Right cardiac atrium (tissue), 5 donors: ENCODE data around the gene SMAP1. TPM values are rescaled to one million over a fixed set of nuclear protein-coding genes. Genes with fewer than 3 reads are reported as not detected.
"Not testable (repeated sequence)": the region's sequence is repeated elsewhere in the genome, so short reads cannot be mapped to it uniquely, and the experiment has no call there.

Experiments
- ATAC-seq, 2 donors: fragments of 200-7000 bp; cut with Tn5 transposase; one replicate each; pipeline versions ENCODE4 v1.8.0 to v1.9.1; 2020; ENCODE audit warnings: moderate library complexity in 2 of 2, mild to moderate bottlenecking in 1 of 2
- DNase-seq, 3 donors: peaks; one replicate each; pipeline ENCODE4 v3.0.0-alpha.2; 2020
- H3K27ac ChIP-seq: one replicate; pipeline ENCODE4 v1.5.1; 2013; ENCODE audit warnings: mild to moderate bottlenecking, low read length, control low read depth, moderate library complexity
- H3K27me3 ChIP-seq: one replicate; pipeline ENCODE4 v1.6.1; 2013; ENCODE audit not compliant: control insufficient read depth, insufficient read depth
- H3K4me1 ChIP-seq: one replicate; pipeline ENCODE4 v1.6.1; 2013; ENCODE audit warnings: low read length; ENCODE audit not compliant: control insufficient read depth, insufficient read depth
- H3K4me3 ChIP-seq: one replicate; pipeline ENCODE4 v1.5.1; 2013; ENCODE audit warnings: low read length, control low read depth
- H3K9me3 ChIP-seq: one replicate; pipeline ENCODE4 v1.6.1; 2013; ENCODE audit warnings: low read length; ENCODE audit not compliant: control insufficient read depth
- WGBS: extraction: QIAGEN DNeasy Blood & Tissue Kit; methylation state at CpG from one replicate; pipeline ENCODE4 v1.1.7; 2013; 5-methylcytosine and 5-hydroxymethylcytosine counted together
- intact Hi-C, 4 donors: fragments of 100-400 bp; cut with DNase I; formaldehyde crosslinking; loops; one replicate each; pipeline versions ENCODE4 v1.11.0 to v1.14.0; 2022 to 2023
- polyA plus RNA-seq: library from polyadenylated mRNA; stranded (reverse); fragments of 200-250 nt; gene quantifications from one replicate; pipeline ENCODE4 v1.2.3, GENCODE V29; 2013
- total RNA-seq, 4 donors: library from RNA; stranded (reverse); fragmentation: NEBNext Ultra II Directional; extraction: Animal tissue kit (Norgen Biotek cat#: 25700); gene quantifications; one replicate each; pipeline ENCODE4 v1.2.1, GENCODE V29; 2021
- donor health status: healthy with polysubstance abuse.
- donor health status: DM: no; HTN: yes; CAD: no.
- donor health status: DM: no; HTN: no; CAD: no.
- donor health status: DM: no; HTN: yes; CAD: no; lungs with severe emphysema.
- donor health status: DM: yes; HTN: yes; CAD: no.

SMAP1 gene
- total and polyA plus RNA-seq, 5 donors: 16.2 to 36.0 (median 31.3) TPM

DNA sequence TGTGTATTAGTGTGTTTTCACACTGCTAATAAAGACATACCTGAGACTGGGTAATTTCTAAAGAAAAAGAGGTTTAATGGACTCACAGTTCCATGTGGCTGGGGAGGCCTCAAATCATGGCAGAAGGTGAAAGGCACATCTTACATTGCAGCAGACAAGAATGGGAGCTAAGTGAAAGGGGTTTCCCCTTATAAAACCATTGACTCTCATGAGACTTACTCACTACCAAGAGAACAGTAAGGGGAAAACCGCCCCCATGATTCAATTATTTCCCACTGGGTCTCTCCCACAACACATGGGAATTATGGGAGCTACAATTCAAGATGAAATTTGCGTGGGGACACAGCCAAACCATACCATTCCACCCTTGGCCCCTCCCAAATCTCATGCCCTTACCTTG is 73.1 kb downstream of the SMAP1 start:
- 97% methylated on average over 2 of the region's 2 CpGs for WGBS
- DNase-seq, H3K4me1 ChIP-seq: not testable (repeated sequence)

DNA sequence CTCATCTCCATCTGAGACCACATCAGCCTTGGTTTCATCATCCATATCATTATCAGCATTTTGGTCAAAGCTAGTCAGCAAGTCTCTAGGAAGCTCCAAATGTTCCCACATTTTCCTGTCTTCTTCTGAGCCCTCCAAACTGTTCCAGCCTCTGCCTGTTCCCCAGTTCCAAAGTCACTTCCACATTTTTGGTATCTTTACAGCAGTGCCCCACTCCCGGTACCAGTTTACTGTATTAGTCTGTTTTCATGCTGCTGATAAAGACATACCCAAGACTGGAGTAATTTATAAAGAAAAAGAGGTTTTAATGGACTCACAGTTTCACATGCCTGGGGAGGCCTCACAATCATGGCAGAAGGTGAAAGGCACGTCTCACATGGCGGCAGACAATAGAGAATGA is 74.8 kb downstream of the SMAP1 start:
- H3K27ac ChIP-seq, H3K4me1 ChIP-seq, intact Hi-C loops, H3K9me3 ChIP-seq, DNase-seq, ATAC-seq, H3K27me3 ChIP-seq, H3K4me3 ChIP-seq: not testable (repeated sequence)
- WGBS: 96% methylated on average over 3 of the region's 3 CpGs

More for the DNA sequence above, 73.1 kb downstream of the SMAP1 start:
- H3K9me3 ChIP-seq, H3K27me3 ChIP-seq, ATAC-seq, intact Hi-C loops, H3K4me3 ChIP-seq, H3K27ac ChIP-seq: not testable (repeated sequence)

DNA sequence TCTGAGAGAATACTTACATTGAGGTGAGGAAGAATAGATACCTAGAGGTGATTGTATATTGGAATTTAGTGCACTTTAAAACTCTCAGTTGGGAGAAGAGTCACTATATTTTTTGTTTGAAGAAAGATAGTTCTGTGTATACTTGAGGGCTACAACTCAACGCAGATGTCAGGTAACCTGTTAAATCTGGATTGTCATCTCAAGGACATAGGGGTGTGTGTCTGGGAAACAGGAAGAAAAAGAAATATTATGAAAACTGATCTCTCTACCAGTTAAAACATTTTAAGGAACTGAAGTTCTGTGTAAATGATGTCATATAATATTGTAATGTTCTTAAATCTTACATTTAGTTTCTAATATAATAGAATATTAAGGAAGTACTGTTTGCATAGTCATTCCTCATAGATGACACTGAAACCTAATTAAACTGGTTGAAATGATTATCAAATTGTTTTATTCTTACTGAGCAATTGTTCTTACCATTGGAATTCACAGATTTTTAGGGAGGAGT is 86.2 kb downstream of the SMAP1 start:
- no peak overlapping the region for H3K4me3 ChIP-seq
- intact Hi-C loops: no loop called here
- no peaks in the 10 kb centered on the region for H3K9me3 ChIP-seq
- WGBS: 94% methylated on average over 1 of the region's 1 CpG
- H3K27me3 ChIP-seq: no peaks in the 10 kb centered on the region
- DNase-seq (no peak), ATAC-seq (no peak)
- no peak overlapping the region for H3K27ac ChIP-seq
- peaks cover 2% of the 10 kb centered on the region for H3K4me1 ChIP-seq

DNA sequence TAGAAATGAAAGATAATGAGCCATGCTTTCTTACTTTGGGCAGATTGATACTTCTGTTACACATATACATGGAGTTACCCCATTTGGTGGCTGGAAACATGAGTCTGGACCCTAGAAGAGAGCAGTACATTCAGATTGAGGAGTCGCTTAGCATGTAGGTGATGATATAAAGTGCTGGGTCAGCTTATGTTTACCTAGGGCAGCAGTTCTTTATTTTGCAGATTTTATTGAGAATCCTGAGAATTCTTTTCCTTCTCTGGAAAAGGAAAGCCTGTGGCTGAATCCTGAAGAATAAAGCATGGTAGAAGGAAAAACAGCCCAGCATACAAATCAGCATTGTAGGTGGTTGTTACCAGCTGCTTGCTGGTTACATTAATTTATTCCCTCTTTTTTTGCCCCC is 91.2 kb downstream of the SMAP1 start:
- ATAC-seq (no peak), DNase-seq (no peak)
- intact Hi-C loops: no loop called here
- no peak overlapping the region for H3K27ac ChIP-seq
- no peaks in the 10 kb centered on the region for H3K27me3 ChIP-seq
- no peak overlapping the region for H3K4me3 ChIP-seq
- H3K9me3 ChIP-seq: no peaks in the 10 kb centered on the region
- 44% methylated on average over 1 of the region's 1 CpG for WGBS
- no peaks in the 10 kb centered on the region for H3K4me1 ChIP-seq

DNA sequence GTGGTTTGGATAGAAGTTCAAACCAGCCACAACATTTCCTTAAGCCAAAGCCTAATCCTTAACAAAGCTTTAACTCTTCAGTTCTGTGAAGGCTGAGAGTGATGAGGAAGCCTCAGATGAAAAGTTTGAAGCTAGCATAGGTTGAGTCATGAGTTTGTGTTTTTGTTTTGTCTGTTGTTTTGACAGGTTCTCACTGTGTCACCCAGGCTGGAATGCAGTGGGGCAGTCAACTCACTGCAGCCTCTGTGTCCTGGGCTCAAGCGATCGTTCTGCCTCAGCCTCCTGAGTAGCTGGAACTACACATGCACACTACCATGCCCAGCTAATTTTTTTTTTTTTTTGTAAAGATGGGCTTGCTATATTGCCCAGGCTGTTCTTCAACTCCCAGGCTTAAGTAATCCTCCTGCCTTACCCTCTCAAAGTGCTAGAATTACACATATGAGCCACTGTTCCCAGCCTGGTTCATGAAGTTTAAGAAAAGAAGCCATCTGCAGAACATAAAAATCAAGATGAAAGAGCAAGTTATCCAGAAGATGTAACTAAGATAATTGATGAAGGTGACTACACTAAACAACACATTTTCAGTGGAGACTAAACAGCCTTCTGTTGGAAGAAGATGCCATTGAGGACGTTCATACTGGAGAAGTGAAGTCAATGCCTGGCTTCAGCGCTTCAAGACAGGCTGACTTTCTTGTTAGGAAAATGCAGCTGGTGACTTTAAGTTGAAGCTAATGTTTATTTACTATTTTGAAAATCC is 96.2 kb downstream of the SMAP1 start:
- WGBS: 88% methylated on average over 4 of the region's 4 CpGs
- intact Hi-C loops: no loop called here
- ATAC-seq: no peak

DNA sequence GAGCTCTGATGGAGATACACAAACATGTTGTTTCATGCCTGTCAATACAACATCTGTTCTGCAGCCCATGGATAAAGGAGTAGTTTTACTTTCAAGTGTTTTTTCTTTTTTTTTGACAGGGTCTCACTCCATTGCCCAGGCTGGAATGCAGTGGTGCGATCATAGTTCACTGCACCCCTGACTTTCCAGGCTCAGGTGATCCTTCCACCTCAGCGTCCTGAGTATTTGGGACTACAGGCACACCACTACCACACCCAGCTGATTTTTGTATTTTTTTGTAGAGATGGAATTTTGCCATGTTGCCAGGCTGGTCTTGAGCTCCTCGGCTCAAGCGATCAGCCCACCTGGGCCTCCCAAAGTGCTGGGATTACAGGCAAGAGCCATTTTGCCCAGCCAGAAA is 97.0 kb downstream of the SMAP1 start:
- no peaks in the 10 kb centered on the region for H3K4me1 ChIP-seq
- ATAC-seq: no peak
- WGBS: 99% methylated on average over 4 of the region's 4 CpGs
- H3K9me3 ChIP-seq: no peaks in the 10 kb centered on the region
- intact Hi-C loops: no loop called here
- H3K4me3 ChIP-seq: no peak overlapping the region
- no peak for DNase-seq
- no peak overlapping the region for H3K27ac ChIP-seq
- H3K27me3 ChIP-seq: no peaks in the 10 kb centered on the region

More for the DNA sequence above, 96.2 kb downstream of the SMAP1 start:
- no peaks in the 10 kb centered on the region for H3K27me3 ChIP-seq
- H3K4me3 ChIP-seq: no peak overlapping the region
- no peaks in the 10 kb centered on the region for H3K9me3 ChIP-seq
- H3K27ac ChIP-seq: no peak overlapping the region
- no peaks in the 10 kb centered on the region for H3K4me1 ChIP-seq
- DNase-seq: no peak

DNA sequence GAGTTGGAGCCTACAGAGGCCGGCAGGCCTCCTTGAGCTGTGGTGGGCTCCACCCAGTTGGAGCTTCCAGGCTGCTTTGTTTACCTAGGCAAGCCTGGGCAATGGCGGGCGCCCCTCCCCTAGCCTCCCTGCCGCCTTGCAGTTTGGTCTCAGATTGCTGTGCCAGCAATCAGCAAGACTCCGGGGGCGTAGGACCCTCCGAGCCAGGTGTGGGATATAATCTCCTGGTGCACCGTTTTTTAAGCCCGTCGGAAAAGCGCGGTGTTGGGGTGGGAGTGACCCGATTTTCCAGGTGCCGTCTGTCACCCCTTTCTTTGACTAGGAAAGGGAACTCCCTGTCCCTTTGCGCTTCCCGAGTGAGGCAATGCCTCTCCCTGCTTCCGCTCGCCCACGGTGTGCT is 103.7 kb downstream of the SMAP1 start:
- 96% methylated on average over 19 of the region's 19 CpGs for WGBS
- H3K27ac ChIP-seq, H3K4me1 ChIP-seq, H3K27me3 ChIP-seq, H3K9me3 ChIP-seq, intact Hi-C loops, ATAC-seq, H3K4me3 ChIP-seq: not testable (repeated sequence)
- peak in 2 of 3 donors; percentile 18 to 32 for DNase-seq

DNA sequence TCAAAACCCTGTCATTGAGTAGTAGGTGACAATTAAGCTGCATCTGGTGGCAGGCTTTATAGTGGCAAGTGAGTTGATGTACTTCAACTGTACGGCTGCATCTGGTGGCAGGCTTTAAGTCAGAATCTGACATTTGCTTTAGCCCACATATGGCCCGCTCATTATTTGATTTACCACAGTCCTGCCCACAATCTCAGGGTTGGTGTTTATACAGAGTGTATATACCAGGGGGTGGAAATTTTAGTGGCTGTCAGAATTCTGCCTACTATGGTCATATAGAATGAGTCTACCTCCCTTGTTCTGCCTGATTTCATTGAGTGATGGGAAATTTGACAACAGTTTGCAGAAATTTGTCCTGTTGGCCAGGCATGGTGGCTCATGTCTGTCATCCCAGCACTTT is 112.3 kb downstream of the SMAP1 start:
- Histone ChIP-seq H3K4me3 (no peak overlapping the region), H3K4me1 (no peaks in the 10 kb centered on the region), H3K9me3 (no peaks in the 10 kb centered on the region), H3K27me3 (no peaks in the 10 kb centered on the region), H3K27ac (no peak overlapping the region)
- DNase-seq (no peak), ATAC-seq (no peak)
- intact Hi-C loops: no loop called here
- WGBS: 88% methylated on average over 2 of the region's 2 CpGs

DNA sequence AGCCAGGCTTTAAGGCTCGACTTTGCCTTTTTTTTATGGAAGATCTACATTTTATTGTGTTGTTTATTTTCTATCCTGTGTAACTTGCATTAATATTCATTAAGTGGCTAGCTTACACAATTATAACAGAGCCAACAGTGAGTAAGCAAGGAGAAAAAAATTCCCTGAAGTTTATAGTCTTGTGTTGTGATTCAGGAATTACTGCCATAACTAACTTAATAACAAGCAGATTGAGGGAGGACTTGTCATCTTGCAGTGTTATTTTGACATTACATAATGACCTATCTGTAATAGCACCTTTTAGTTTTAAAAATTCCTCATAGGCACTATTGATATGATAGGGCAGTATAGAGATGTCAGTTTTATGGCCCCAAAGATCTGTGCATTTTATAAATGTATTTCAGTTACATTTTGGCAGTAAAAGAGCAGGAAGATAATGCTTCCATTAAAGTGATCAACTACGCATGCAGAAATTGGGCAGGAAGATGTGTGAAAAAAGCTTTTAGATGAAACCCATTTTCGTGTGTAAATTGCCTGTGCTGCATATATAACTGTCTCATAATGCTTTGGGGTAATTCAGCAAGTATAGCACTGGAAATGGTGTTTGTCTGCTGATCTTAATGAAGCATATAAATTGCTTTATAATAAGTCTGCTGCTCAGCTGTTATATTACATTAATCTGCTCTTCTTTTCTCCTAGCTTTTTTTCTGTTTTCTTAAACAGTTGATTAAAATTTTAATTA is 123.0 kb downstream of the SMAP1 start:
- Histone ChIP-seq H3K4me1 (no peaks in the 10 kb centered on the region), H3K27ac (no peak overlapping the region), H3K9me3 (no peaks in the 10 kb centered on the region), H3K27me3 (no peaks in the 10 kb centered on the region), H3K4me3 (no peak overlapping the region)
- 78% methylated on average over 3 of the region's 3 CpGs for WGBS
- intact Hi-C loops: no loop called here
- ATAC-seq (no peak), DNase-seq (no peak)

DNA sequence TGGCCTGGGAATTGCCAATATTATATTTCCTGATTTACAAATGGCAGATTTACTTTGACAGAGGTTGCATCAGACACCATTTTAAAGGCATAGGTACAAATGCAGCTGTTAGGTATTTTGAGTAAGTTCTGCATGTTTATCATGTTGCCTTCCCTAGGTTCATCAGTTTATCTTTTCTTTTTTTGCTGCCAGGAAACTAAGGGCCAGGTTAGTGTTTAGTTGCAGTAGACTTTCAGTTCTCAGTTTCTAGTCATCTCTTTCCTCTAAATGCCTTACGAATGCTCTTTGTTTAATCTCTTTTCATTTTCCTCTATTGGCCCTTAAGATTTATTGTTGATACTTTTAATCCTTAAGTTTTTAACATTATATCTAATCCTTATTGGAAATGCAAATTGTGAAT is 129.9 kb downstream of the SMAP1 start:
- intact Hi-C loops: no loop called here
- 88% methylated on average over 1 of the region's 1 CpG for WGBS
- Histone ChIP-seq H3K4me3 (no peak overlapping the region), H3K9me3 (no peaks in the 10 kb centered on the region), H3K27ac (no peak overlapping the region), H3K4me1 (no peaks in the 10 kb centered on the region), H3K27me3 (no peaks in the 10 kb centered on the region)
- ATAC-seq (no peak), DNase-seq (no peak)

DNA sequence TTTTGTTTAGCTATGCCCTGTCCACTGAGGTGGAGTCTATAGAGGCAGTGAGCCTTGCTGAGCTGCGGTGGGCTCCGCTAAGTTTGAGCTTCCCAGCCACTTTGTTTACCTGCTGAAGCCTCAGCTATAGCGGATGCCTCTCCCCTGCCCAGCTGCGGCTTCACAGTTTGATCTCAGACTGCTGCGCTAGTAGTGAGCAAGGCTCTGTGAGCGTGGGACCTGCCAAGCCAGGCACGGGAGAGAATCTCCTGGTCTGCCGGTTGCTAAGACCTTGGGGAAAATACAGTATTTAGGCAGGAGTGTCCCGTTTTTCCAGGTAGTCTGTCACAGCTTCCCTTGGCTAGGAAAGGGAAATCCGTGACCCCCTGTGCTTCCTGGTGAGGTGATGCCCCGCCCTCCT is 138.4 kb downstream of the SMAP1 start:
- Histone ChIP-seq H3K9me3 (no peaks in the 10 kb centered on the region), H3K4me1 (no peaks in the 10 kb centered on the region), H3K4me3 (no peak overlapping the region), H3K27ac (no peak overlapping the region), H3K27me3 (no peaks in the 10 kb centered on the region)
- intact Hi-C loops: no loop called here
- DNase-seq (peak in 2 of 3 donors; percentile 22 to 29), ATAC-seq (no peak)
- 96% methylated on average over 11 of the region's 11 CpGs for WGBS
